GM19467 (cell line): ENCODE data around the gene CAMKMT.

ENCODE experiments used
- ATAC-seq: cut with Tn5 transposase; IDR thresholded peaks from one replicate; pipeline ENCODE4 v1.9.1; 2021; ENCODE audit warnings: mild to moderate bottlenecking, moderate library complexity; ENCODE audit not compliant: unreplicated experiment

Gene CAMKMT

DNA sequence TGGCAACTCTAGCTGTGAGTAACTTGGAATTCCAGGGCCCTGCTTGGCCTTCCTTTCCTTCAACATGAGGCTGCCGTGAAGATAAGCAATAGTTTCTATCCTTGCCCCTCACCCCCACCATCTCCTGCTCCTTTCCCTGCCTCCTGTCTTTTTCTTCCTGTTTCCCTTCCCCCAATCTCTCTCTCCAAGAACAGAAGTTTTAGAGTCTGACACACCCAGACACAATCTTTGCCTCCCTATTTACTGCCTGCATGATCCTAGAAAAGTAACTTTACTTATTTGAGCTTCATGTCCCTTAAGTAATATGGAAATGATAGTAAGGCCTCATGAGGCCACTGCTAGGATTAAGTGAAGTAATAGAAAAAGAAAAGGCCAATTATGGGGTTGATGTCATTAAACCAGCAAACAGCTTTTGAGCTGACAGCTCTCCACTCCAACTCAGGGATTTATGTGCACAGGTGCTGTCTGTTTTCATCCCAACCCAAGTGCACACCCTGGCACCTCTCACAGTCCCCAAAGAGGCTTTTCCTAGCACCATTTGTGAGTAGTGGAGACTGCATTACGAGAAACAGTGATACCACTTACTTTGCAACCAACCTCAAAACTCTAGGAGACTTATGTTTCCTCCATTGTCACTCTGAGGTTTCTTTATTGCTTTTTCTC lies 456.1 kb downstream of the CAMKMT start:
- ATAC-seq = no peak

DNA sequence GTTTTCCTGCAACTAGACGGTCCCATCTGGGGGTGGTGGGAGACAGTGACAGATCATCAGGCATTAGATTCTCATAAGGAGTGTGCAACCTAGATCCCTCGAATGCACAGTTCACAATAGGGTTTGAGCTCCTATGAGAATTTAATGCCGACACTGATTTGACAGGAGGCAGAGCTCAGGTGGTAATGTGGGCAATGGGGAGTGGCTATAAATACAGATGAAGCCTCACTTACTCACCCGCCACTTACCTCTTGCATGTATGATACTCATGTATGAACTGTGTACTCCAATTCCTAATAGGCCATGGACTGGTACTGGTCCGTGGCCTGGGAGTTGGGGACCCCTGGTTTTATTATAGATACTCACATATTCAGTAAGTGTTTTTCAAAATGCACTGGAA lies 457.3 kb downstream of the CAMKMT start:
- no peak for ATAC-seq

DNA sequence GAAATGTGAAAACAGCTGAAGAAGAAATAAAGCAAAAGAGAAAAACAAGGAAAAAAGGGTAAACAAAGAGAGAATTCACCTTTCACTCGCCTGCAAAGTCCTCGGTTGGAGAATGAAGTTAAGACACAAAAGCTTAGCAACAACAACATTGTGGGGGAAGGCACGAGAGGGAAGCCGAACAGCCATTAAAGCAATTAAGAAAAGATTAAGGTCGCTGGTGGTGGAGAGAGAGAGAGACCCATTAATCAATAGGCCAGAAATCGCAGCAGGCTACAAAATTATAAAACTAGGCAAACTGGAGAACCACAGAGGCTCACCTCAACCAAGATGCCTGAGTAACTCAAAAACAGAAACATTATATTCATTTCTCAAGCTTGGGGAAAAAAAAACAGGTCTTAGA lies 459.8 kb downstream of the CAMKMT start:
- ATAC-seq = no peak

DNA sequence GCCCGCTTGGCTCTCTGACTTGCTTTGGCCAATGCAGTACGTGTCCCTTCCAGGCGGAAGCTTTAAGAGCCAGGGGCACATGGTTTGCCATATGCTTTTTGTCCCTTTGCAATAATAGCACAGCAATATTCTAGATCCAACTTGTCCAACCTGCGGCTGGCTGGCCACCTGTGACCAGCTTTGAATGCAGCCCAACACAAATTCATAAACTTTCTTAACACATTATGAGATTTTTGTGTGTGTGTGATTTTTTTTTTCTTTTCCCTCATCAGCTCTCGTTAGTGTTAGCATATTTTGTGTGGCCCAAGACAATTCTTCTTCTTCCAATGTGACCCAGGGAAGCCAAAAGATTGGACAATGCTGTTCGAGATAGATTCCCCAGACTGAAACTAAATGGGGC lies 460.4 kb downstream of the CAMKMT start:
- ATAC-seq = no peak
